HG03025 (cell line): ENCODE data around the gene CBX5.
A peak's percentile ranks its signal among the peaks of the same experiment; 100 is the strongest.
"Not testable (repeated sequence)": the region's sequence is repeated elsewhere in the genome, so short reads cannot be mapped to it uniquely, and the experiment has no call there.

Source experiments
- ATAC-seq: cut with Tn5 transposase; IDR thresholded peaks from one replicate; pipeline ENCODE4 v1.9.1; 2021; ENCODE audit warnings: mild to moderate bottlenecking, moderate library complexity; ENCODE audit not compliant: unreplicated experiment, low FRiP score

Gene CBX5

DNA sequence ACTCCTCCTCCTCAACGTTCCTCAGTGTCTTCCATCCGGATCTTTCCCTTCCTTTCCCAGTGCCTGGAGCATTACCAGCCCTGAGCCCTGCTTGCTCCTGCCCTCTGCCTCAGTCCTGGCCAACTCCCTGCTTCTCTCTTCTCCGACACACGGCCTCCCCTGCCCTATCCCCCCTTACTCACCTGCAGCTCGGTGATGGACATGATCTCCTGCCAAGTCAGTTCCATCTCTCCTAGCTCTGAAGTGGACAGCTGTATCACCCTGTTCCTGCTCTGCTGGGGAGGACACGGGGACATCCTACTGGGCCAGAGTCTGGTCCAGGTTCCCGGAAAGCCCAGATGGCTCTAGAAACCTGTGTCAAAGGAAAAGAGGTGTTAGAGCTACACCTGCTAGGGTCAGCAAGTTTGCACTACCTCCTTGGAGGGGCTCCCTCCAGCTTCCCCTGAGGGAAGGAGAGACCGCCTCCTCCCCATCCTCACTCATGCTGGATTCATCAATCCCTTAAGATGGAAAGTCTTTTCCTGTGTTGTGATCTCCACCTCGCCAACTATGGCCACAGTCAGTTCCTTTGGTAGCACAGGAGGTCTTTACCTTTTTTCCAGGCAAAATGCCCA lies 15.1 kb upstream of the CBX5 start:
- no peak for ATAC-seq

DNA sequence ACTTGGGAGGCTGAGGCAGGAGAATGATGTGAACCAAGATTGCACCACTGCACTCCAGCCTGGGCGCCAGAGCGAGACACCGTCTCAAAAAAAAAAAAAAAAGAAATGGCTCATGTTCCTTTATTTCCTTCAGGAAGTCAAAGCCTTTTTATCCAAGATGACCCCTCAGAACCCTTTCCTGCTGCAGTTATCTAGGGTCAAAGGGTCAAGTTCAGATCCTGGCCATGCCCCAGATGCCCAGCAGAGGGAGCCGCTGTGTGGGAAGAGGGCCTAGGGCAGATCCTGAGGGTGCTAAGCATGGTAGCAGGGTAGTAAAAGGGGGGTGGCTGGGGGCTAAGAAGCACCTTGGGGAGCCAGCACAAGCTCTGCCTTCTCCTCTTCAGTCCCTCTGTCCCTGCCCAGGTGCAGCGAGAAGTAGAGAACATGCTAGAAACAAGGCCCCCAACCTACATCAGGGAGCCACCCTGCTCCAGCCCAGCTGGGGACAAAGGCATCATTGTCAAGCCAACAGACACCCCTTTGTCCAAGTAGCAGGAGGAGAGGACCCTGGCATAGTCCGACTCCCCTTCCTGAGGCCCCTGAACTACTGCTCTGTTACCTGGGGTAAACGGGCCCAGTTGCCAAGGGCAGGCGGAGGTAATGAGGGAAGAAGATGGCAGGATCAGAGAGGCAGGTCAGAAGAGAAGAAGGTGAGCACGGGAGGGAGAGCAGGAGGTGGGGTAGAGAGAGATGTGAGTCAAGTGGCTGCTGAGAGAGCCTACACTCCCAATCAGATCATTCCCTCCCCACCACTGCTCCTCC lies 14.4 kb upstream of the CBX5 start:
- no peak for ATAC-seq

DNA sequence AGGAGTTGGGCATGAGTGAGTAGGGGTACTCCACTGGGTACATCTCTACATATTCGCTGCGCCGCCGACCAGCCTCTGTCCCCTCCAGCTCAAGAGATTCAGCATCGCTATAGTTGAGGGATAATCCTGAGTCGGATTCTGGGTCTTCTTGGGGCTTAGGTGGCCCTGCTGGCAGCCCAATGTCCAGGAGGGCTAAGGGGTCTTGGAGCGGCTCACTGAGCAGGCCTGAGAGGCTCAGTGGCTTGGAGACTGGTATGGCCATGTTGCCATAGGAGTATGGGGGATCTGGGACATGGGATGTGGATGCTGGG lies 13.0 kb upstream of the CBX5 start:
- ATAC-seq: no peak

DNA sequence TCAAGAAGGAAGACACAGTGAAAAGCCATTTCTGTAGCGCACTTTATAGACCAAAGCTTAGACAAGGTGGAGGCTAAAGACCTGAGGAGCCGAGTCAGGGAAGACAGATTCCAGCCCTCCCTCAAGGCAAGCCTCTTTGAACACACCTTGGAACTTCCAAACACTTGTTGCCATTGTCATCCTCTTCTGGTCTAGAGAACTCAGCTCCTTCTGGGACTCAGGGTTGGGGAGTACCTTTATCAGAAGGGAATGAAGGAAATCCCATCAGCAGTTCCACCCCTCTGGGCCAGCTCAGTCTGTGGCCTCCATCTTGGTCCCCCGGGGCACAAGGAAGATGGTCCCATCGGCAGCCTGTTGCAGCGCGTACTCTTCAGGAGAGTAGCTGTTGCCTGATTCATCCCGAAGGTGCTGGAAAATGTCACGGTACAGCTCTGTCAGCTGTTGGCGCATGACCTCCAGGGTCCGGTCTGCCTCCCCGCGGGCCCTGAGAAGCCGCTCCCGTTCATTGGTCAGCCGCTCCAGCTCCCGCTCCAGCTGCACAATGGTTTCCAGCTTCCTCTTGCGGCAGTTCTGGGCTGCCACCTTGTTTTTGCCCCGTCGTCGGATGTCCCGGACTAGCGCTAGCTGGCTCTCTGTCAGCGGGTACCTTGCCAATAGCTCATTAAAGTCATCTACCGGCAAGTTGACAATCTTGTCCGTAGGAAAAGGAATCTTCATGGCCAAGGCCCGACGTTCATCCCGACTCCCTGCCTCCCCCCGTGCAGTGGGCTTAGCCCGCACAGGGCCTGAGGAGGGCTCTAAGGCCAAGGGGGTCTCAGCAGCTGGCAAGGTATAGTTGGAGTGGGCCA lies 12.4 kb upstream of the CBX5 start:
- ATAC-seq: no peak

DNA sequence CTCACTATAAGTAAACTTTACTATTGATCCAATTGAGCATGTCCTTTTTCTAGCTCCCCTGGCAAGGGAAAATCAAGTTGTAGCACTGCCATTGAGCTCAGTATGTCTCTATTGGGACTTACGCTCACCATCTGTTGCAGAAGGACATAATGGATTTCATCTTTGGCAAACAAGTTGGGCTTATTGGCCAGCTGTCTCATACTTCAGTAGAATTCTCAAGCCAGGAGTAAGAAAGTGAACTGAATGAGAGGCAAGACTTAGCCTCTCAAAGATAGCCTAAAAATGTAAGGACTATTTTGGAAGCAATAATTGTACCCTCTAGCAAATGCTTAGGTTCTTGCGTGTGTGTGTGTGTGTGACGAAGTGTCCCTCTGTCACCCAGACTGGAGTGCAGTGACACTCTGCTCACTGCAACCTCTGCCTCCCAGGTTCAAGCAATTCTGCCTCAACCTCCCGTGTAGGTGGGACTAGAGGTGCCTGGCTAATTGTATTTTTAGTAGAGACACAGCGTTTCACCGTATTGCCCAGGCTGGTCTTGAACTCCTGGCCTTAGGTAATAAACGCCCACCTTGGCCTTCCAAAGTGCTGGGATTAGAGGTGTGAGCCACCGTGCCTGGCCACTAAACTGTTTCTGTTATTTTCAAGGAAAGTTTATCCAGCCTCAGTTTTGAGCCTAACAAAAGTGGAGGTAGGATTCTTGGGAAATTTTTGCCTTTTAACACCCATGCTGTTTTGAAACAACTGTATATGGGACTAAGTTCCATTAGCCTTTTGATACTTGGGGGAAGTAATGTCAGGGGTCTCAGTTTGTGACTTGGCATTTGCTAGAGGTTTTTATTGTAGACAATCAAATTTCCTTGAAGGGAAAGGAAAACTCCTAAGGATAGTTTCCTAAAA lies 7.6 kb upstream of the CBX5 start:
- ATAC-seq: no peak

DNA sequence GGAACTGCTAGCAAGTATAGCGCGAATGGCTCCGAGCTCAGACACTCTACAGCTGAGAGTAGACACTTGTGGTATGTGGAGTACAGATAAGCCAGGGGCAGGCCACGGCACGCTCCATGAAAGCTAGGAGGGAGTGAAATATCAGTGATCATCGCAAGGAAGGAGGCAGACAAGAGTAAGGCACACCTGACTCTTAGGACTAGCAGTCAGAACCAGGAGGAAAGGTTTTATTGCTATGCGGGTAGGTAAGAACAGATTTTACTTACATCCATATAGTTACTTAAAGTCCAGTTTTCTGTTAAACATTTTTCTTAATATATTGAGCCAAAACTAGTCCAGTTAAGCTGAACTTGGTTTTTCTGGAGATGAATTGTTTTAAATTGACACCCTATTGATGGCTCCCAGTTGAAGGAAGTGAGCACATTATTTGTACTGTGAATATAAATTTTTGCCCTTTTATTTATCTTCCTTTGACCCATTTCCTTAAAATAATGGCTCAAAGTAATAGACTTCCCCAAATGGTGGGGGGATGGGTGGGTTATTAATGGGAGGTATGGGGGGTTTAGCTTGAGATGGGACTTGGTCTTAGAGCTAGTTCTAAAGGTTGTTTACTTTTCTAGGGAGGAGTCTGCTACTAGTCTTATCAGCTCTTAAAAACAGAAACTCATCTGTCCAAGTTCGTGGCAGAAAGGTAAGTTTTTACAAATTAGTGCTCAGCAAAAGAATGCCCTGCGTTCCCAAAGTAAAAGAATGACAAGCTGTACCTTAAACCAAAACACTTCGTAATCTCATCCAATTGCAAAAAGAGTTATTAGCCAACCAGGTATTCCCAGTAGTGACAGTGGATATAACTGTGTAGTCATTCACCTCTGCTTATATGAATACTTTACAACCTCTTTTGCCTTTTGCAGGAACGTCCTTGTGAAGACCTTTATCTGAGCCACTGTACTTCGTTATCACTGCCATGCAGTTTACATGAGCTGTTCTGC lies 6.4 kb upstream of the CBX5 start:
- no peak for ATAC-seq

DNA sequence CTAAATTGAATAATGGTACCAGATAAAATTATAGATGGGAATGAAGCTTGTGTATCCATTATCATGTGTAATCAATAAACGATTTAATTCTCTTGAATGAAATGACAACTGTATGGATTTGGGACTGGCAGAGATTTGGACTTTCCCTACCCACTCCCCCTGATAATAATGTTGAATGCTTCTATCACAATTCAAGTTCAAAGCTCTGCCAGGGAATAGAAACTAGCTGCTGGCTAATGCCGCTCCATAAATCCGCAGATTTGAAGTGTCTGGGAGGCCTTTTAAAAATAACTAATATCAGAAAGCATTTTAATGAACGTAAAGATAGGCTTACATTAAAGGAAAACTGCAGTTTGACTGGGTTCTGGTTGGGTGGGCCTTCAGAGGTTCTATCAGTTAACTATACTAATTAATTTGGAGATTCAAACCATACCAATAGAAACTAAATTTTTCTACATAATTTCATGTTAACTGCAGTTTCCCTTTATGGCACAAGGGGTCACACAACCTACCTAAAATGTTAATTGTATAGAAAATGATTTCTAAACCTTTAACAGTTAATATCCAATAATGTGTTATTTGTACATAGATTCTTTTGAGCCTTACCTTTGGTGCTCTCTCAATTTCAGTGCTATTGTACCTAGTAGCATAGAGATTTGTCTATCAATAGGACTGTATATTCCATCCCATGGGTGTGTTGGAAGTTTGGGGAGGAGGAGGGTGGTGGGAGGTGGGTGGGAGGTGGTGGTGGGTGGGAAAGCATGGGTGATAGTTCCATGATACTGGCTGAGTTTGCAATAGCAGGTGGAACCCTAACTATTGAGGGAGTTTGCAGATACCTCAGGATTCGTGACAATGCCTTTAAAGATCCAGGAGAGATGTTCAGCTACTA lies 5.5 kb upstream of the CBX5 start:
- ATAC-seq: no peak

DNA sequence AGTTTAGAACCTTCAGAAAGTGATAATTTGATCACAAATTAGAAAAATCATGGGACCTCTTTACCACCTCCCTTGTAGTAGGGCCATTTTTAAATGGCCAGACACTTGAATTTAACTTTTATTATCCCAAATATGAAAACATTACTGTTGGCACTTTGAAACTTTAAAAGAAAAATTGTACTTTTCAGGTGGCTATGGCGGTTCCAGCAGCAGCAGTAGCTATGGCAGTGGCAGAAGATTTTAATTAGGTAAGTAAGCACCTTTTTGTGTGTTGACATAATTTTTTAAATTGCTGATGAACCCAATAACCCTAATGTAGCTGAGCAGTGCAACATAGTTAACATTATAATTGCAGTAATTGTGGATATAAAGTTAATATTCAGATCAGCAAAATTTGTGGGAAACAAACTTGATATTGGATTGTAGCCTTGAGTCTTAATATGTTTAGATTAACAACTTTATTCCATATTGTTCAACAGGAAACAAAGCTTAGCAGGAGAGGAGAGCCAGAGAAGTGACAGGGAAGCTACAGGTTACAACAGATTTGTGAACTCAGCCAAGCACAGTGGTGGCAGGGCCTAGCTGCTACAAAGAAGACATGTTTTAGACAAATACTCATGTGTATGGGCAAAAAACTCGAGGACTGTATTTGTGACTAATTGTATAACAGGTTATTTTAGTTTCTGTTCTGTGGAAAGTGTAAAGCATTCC lies 4.3 kb upstream of the CBX5 start:
- not testable (repeated sequence) for ATAC-seq

DNA sequence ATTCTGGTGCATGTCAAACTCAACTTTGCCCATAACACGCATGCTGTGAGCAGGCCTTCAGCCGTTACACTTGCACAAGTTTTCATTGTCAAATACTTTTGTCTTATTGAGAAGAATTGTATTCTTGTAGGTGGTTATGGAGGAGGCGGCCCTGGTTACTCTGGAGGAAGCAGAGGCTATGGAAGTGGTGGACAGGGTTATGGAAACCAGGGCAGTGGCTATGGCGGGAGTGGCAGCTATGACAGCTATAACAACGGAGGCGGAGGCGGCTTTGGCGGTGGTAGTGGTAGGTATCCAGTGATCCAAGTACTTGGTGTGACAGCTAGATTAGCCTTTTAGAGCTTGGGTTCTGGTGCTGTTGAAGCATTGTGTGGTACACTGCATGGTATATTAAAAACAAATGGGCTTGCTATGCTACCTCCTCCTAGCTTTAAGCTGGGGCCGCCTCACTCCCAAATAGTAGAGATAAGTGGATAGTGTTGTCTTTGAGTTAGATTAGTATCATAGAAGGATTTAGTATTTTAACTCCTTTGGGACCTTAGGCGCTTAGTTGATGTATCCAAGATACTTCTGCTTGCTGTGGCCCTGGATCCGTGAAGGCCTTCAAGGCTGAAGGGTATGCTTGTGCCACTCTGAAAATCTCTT lies 3.1 kb upstream of the CBX5 start:
- ATAC-seq: no peak

DNA sequence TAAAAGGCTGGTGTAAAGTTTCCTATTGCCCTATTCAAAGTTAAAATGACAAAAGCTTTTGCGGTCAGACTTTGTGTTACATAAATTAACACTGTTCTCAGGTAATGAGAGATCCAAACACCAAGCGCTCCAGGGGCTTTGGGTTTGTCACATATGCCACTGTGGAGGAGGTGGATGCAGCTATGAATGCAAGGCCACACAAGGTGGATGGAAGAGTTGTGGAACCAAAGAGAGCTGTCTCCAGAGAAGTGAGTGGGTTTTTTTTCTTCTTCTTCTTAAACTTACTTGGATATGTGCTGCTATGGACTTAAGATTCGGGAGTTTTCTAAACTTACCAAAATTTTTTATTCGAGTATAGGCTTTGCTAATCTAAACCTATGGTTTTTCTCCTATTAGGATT lies 1.8 kb upstream of the CBX5 start:
- not testable (repeated sequence) for ATAC-seq

DNA sequence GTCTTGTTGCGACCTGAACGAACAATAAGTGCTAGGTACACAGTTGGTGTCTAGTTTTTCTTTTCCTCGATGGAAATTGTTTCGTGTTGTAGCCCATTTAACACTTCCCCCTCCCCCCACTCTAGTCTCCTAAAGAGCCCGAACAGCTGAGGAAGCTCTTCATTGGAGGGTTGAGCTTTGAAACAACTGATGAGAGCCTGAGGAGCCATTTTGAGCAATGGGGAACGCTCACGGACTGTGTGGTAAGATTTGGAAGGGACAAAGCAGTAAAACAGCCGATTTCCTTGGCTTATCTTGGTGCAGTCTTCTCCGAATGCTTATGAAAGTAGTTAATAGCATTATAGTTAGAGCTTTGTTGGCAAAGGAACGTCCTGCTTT lies 1.3 kb upstream of the CBX5 start:
- not testable (repeated sequence) for ATAC-seq

DNA sequence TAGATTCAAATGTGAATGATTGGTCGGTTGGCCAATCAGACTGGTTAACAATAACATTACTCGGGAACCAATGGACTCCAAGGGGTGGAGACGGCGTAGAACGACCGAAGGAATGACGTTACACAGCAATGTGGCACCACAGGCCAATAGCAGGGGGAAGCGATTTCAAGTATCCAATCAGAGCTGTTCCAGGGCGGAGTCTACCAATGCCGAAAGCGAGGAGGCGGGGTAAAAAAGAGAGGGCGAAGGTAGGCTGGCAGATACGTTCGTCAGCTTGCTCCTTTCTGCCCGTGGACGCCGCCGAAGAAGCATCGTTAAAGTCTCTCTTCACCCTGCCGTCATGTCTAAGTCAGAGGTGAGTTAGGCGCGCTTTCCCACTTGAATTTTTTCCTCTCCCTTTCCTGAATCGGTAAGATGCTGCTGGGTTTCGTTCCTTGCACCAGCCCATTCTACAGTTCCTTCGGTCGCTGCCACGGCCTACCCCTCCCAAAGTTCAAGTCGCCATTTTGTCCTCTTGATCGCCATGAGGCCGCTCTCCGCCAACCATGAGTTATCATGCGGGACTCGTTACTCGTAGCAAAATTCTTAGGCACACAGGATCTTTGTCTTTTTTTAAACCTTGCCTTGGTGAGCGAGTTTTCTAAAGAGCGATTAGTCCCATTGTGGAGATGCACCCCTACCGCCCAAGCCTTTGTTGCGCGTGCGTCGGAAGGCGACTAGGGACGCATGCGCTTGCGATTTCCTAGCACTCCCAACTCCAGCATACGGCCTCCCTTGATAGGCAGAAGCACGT lies 742 bp upstream of the CBX5 start, which contains the start of gene HNRNPA1:
TSS of gene HNRNPA1 (plus strand) at position 259 of the 793 bp plus-strand sequence. CDS start at position 341, 82 bp downstream.
- peak; percentile 86 for ATAC-seq

DNA sequence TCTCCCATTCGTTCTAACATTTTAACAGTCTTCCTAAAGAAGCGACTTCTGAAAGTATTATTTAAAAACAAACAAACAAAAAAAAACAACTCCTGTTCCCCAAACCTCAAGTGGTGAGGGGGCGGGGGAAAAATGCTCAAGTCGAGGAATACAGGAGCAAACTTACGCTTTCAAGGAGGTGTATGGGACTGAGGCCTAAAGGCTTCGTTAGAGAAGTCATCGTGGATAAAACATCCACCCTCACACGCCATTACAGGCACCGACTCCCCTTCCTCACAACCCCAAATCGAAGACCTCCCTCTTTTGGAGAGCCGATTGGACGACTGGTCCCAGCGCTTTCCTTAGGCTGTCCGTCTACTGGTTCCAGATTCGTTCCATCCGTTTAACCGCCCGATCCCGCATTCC lies 693 bp downstream of the CBX5 start:
- ATAC-seq: no peak

DNA sequence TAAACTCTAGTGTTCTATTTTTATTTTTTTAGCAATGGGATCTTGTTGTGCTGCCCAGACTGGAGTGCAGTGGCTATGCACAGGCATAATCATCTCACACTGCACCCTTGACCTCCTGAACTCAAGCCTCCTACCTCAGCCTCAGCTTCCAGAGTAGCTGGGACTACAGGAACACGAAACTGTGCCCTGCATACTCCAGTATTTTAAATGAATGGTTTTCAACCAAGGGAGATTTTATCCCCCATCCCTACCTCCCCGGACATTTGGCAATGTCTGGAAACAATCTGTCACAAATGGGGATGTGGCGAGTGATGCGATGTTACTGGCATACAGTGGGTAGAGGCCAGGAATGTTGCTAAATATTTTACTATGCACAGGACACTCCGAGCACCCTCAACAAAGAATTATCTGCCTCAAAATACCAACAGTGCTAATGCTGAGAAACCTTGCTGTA lies 2.1 kb downstream of the CBX5 start:
- no peak for ATAC-seq

DNA sequence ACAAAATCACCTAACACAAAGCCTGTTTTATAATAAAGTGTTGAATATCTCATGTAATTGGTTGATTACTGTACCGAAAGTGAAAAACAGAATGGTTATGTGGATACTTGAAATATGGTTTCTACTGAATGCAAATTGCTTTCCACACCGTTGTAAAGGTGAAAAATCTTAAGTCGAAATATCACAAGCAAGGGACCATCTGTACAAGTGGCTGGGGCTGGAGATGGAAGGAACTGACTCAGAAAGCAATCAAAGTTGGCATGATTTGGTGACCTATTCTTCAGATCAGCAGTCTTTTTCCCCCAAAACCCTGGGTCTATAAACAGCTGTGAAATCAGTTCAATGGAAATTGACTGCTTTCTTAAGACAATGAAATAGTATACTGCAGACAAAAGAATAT lies 3.6 kb downstream of the CBX5 start:
- no peak for ATAC-seq

DNA sequence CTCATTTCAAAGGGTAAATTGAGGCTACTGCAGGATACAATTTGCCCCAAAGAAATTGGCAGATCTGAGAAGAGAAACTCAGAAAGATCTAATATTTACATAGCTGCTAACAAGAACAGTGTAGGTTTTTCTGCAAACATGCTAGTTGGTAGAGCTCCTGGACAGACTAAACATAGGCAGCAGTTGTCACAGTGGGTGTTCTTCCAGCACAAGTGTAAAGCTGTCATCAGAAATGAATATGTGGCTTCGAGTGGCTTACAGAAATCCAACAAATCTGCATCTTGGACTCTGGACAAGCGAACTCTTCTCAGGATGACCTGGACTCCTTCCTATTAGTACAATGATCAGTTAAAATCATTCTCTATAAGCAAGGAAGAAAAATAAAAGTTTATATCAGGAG lies 5.9 kb downstream of the CBX5 start:
- no peak for ATAC-seq
